Measurements from ENCODE around the gene CAMTA1.

GRCh38 chr1:6854166-6854565 lies 68.9 kb downstream of the CAMTA1 start:
- TF ChIP-seq CTCF (IDR thresholded peaks at IDR 0.05): no peak
- TF ChIP-seq POLR2A (IDR thresholded peaks at IDR 0.05): no peak
- no peak for TF ChIP-seq POLR2AphosphoS5 (IDR thresholded peaks at IDR 0.05)
- TF ChIP-seq EP300 (IDR thresholded peaks at IDR 0.05): no peak

All from upper lobe of left lung (tissue), 4 donors.